ENCODE data around the gene TCERG1.

TCERG1 gene

GRCh38 chr5:146450002-146450401, 2.9 kb downstream of the TCERG1 start:
- H3K4me3 ChIP-seq (ENCODE audit: low read depth, low read length): no peak overlapping the region; the same call in 1 of the 2 replicates
- no peak for DNase-seq (ENCODE audit: low read depth)

GRCh38 chr5:146451411-146451810, 4.3 kb downstream of the TCERG1 start:
- TF ChIP-seq, protein P1, sequence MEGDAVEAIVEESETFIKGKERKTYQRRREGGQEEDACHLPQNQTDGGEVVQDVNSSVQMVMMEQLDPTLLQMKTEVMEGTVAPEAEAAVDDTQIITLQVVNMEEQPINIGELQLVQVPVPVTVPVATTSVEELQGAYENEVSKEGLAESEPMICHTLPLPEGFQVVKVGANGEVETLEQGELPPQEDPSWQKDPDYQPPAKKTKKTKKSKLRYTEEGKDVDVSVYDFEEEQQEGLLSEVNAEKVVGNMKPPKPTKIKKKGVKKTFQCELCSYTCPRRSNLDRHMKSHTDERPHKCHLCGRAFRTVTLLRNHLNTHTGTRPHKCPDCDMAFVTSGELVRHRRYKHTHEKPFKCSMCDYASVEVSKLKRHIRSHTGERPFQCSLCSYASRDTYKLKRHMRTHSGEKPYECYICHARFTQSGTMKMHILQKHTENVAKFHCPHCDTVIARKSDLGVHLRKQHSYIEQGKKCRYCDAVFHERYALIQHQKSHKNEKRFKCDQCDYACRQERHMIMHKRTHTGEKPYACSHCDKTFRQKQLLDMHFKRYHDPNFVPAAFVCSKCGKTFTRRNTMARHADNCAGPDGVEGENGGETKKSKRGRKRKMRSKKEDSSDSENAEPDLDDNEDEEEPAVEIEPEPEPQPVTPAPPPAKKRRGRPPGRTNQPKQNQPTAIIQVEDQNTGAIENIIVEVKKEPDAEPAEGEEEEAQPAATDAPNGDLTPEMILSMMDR (IDR thresholded peaks at IDR 0.05; ENCODE audit: low read depth, low read length, missing control alignments): peak; percentile 24
- H3K4me3 ChIP-seq (ENCODE audit: low read depth, low read length): no peak overlapping the region
- no peak for DNase-seq (ENCODE audit: low read depth)

More at GRCh38 chr5:146450002-146450401, 2.9 kb downstream of the TCERG1 start:
- TF ChIP-seq, protein P1 (IDR thresholded peaks at IDR 0.05; ENCODE audit: low read depth, low read length, missing control alignments): no peak

DNA sequence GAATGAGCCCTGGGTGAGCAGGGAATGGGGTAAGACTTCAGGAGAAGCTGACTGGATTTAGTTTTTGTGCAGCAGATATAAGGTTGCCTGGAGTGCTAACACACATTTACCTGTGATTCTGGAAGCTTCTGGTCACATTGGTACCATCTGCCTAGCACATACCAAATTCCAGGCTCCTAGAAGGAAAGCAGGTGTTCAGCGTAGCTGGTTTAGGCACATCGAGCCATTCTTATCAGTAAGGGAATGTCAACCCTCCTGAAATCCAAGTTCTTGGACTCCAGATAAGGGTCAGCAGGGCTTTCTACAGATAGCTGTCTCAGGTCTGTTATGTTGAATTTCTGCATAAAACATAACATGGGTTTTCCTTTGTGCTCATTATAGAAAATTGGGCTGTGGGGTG, 10.3 kb downstream of the TCERG1 start:
- TF ChIP-seq, protein P1 (IDR thresholded peaks at IDR 0.05; ENCODE audit: low read depth, low read length, missing control alignments): no peak
- no peak overlapping the region for H3K4me3 ChIP-seq (ENCODE audit: low read depth, low read length)
- DNase-seq (ENCODE audit: low read depth): no peak

- TF ChIP-seq, protein P1 (IDR thresholded peaks at IDR 0.05; ENCODE audit: low read depth, low read length, missing control alignments): no peak
- DNase-seq (ENCODE audit: low read depth): no peak
Measured at GRCh38 chr5:146458894-146459293, 11.8 kb downstream of the TCERG1 start.

GRCh38 chr5:146461319-146461718, 14.2 kb downstream of the TCERG1 start:
- DNase-seq (ENCODE audit: low read depth): no peak
- H3K4me3 ChIP-seq (ENCODE audit: low read depth, low read length): no peak overlapping the region
- TF ChIP-seq, protein P1 (IDR thresholded peaks at IDR 0.05; ENCODE audit: low read depth, low read length, missing control alignments): no peak

More at GRCh38 chr5:146458894-146459293, 11.8 kb downstream of the TCERG1 start:
- H3K4me3 ChIP-seq (ENCODE audit: low read depth, low read length): no peak overlapping the region

- no peak for DNase-seq (ENCODE audit: low read depth)
- TF ChIP-seq, protein P1 (IDR thresholded peaks at IDR 0.05; ENCODE audit: low read depth, low read length, missing control alignments): no peak
- H3K4me3 ChIP-seq (ENCODE audit: low read depth, low read length): no peak overlapping the region
Measured at GRCh38 chr5:146463446-146463845, 16.3 kb downstream of the TCERG1 start.

All from GM12864 (cell line).